ENCODE data around the gene SF3A1.

SF3A1 gene

GRCh38 chr22:30285846-30286200, 70.9 kb downstream of the SF3A1 start:
- no peak for FAIRE-seq

GRCh38 chr22:30285176-30285845, 71.4 kb downstream of the SF3A1 start:
- no peak for FAIRE-seq

- no peak for FAIRE-seq
Measured at GRCh38 chr22:30284666-30285065, 72.0 kb downstream of the SF3A1 start.

GRCh38 chr22:30284172-30284571, 72.5 kb downstream of the SF3A1 start:
- no peak for FAIRE-seq

GRCh38 chr22:30283342-30283741, 73.4 kb downstream of the SF3A1 start:
- no peak for FAIRE-seq

GRCh38 chr22:30282616-30283046, 74.1 kb downstream of the SF3A1 start:
- FAIRE-seq: no peak

Data from endometrium (tissue), 2 donors.